HepG2 (cell line): ENCODE results near the gene KRT84. TPM values are rescaled to one million over a fixed set of nuclear protein-coding genes. Genes with fewer than 3 reads are reported as not detected.

ENCODE experiments used
- ATAC-seq: fragments of 200-7000 bp; cut with Tn5 transposase; 3 replicates; pipeline ENCODE4 v1.9.1; 2020; ENCODE audit warnings: mild to moderate bottlenecking, moderate library complexity
- BruUV-seq: library from RNA; stranded (reverse); fragments of 400-500 nt; replicated peaks from 2 replicates; lab custom pipeline; 2021; lab: Mats Ljungman, UMichigan
- CTCF ChIA-PET: fragments of 300-600 bp; formaldehyde crosslinking; extraction: SDS; loops from one replicate; lab custom pipeline; 2021; ENCODE audit warnings: low total read pairs, inconsistent platforms, low intra/inter-chr PET ratio; lab: Yijun Ruan, JAX
- POLR2A ChIA-PET: fragments of 350-600 bp; sonication (Branson Sonifier 250); formaldehyde crosslinking; loops from one replicate; lab custom pipeline; 2020; ENCODE audit warnings: antibody characterized with exemption, inconsistent platforms; lab: Yijun Ruan, JAX
- DNase-seq: peaks from one replicate; pipeline ENCODE4 v3.0.0-alpha.2; 2015; ENCODE audit warnings: low spot score
- FAIRE-seq: peaks from 3 replicates; lab custom pipeline; 2011; peaks lifted over from hg19 to GRCh38; lab: Jason Lieb, UNC
- H2AFZ ChIP-seq: one replicate; pipeline ENCODE4 v1.6.1; 2011; ENCODE audit warnings: low read length, inconsistent platforms
- H3K27ac ChIP-seq: fragments of 300-600 bp; 3 replicates; pipeline ENCODE4 v1.8.0; 2011; ENCODE audit warnings: mixed run types, mild to moderate bottlenecking, mixed read lengths, low read length, inconsistent platforms; ENCODE audit not compliant: insufficient read depth; ENCODE audit errors: extremely low read length
- H3K27me3 ChIP-seq, 2 experiments: fragments of 200-600 bp in 1 of 2; 2 replicates in 1 of 2; 3 replicates in 1 of 2; pipeline versions ENCODE4 v1.6.0 to v1.8.0; 2011; ENCODE audit warnings: low read length in 2 of 2, mild to moderate bottlenecking in 2 of 2, moderate library complexity in 2 of 2, inconsistent platforms in 1 of 2; ENCODE audit not compliant: insufficient read depth in 2 of 2, control insufficient read depth in 1 of 2
- H3K36me3 ChIP-seq, 2 experiments: fragments of 200-600 bp in 1 of 2; replicated peaks in 1 of 2; 2 replicates in 1 of 2; 3 replicates in 1 of 2; pipeline versions ENCODE4 v1.5.1 to v1.8.0; 2011; ENCODE audit warnings: low read length in 2 of 2, inconsistent platforms in 1 of 2; ENCODE audit not compliant: insufficient read depth in 2 of 2, control insufficient read depth in 1 of 2
- H3K4me1 ChIP-seq: 2 replicates; pipeline ENCODE4 v1.5.1; 2012; ENCODE audit warnings: low read length, inconsistent platforms; ENCODE audit not compliant: insufficient read depth
- H3K4me2 ChIP-seq: 2 replicates; pipeline ENCODE4 v1.6.0; 2011; ENCODE audit warnings: low read depth, low read length, inconsistent platforms
- H3K4me3 ChIP-seq, 3 experiments: fragments of 200-600 bp in 1 of 3; sonication (generic), shearing (Covaris generic) in 1 of 3; replicated peaks in 1 of 3; 2 replicates each; pipeline ENCODE4 v1.5.1; 2011 to 2016; ENCODE audit warnings: low read length in 3 of 3, inconsistent platforms in 2 of 3, low read depth in 2 of 3, mild to moderate bottlenecking in 2 of 3, control low read depth in 1 of 3, mixed read lengths in 1 of 3; ENCODE audit not compliant: insufficient read depth in 1 of 3
- H3K79me2 ChIP-seq: one replicate; pipeline ENCODE4 v1.6.1; 2011; ENCODE audit warnings: low read length, inconsistent platforms; ENCODE audit not compliant: insufficient read depth
- H3K9ac ChIP-seq: 2 replicates; pipeline ENCODE4 v1.6.0; 2011; ENCODE audit warnings: mild to moderate bottlenecking, low read depth, low read length, inconsistent platforms; ENCODE audit not compliant: insufficient read depth
- H3K9me3 ChIP-seq: 2 replicates; pipeline ENCODE4 v1.5.1; 2012; ENCODE audit warnings: mild to moderate bottlenecking, low read length
- H4K20me1 ChIP-seq: 2 replicates; pipeline ENCODE4 v1.6.0; 2011; ENCODE audit warnings: inconsistent platforms, mild to moderate bottlenecking, low read length, moderate library complexity; ENCODE audit not compliant: insufficient read depth
- MAF1 ChIP-seq: sonication (generic); formaldehyde crosslinking; IDR thresholded peaks from 2 replicates; pipeline ENCODE4 v1.5.0; 2020; ENCODE audit warnings: missing genetic modification reagents, borderline replicate concordance
- PRDM4 ChIP-seq: sonication (generic); formaldehyde crosslinking; IDR thresholded peaks from 2 replicates; pipeline ENCODE4 v1.9.0; 2021; ENCODE audit warnings: missing genetic modification reagents, borderline replicate concordance
- ZMAT5 ChIP-seq: sonication (generic); formaldehyde crosslinking; IDR thresholded peaks from 2 replicates; pipeline ENCODE4 v1.5.0; 2020; ENCODE audit warnings: mild to moderate bottlenecking, low read depth, missing genetic modification reagents, borderline replicate concordance
- ZNF326 ChIP-seq: sonication (generic); formaldehyde crosslinking; IDR thresholded peaks from 2 replicates; pipeline ENCODE4 v1.4.0; 2020; ENCODE audit warnings: missing genetic modification reagents, borderline replicate concordance
- WGBS: methylation state at CpG from one replicate; pipeline ENCODE4 v1.1.6; 2017; ENCODE audit warnings: low lambda C conversion rate; 5-methylcytosine and 5-hydroxymethylcytosine counted together
- in situ Hi-C: cut with HindIII; loops from 2 replicates; pipeline ENCODE4 v1.10.0; 2017; ENCODE audit warnings: low pct_unique_long_range_greater_than_20kb; ENCODE audit not compliant: extremely low pct_ligation_motif_present
- intact Hi-C: fragments of 100-400 bp; cut with micrococcal nuclease; formaldehyde crosslinking; loops from one replicate; pipeline ENCODE4 v1.10.0; 2022; ENCODE audit not compliant: unreplicated experiment
- polyA plus RNA-seq, 8 experiments: library from polyadenylated mRNA; depleted of rRNA in 3 of 8; stranded (reverse) in 7 of 8; unstranded in 1 of 8; fragments of >200 nt; fragmentation: Illumina TruSeq in 4 of 8; extraction: Trizol in 4 of 8; gene quantifications; 2 replicates each; pipeline versions ENCODE4 v1.2.1 to v1.2.3, GENCODE V29; 2011 to 2016; ENCODE audit warnings: low read depth in 4 of 8, missing spikeins in 1 of 8, mixed read lengths in 1 of 8; ENCODE audit not compliant: insufficient read depth in 1 of 8
- total RNA-seq, 5 experiments: library from RNA; depleted of rRNA; stranded (reverse); fragments of >200 nt; fragmentation: Illumina TruSeq; extraction: Trizol; gene quantifications; 2 replicates each; pipeline ENCODE4 v1.2.3, GENCODE V29; 2016; ENCODE audit warnings: low read depth in 1 of 5

KRT84 gene
- total and polyA plus RNA-seq, 2 of the 13 experiments (the other 11 are each of a cell fraction or from before 2014, with no cell fraction given), result not detected

GRCh38 chr12:52403561-52403960 is 18.1 kb upstream of the KRT84 start:
- Histone ChIP-seq H3K4me2 (no peak overlapping the region), H3K4me3 (no peak overlapping the region), H3K9ac (no peak overlapping the region), H3K36me3 (no peaks in the 10 kb centered on the region), H3K9me3 (no peaks in the 10 kb centered on the region), H3K79me2 (no peaks in the 10 kb centered on the region), H2AFZ (no peak overlapping the region), H3K27me3 (peaks cover 1 to 21% of the 10 kb centered on the region in 2 experiments; a peak in 4 of 5 replicates), H3K4me1 (no peaks in the 10 kb centered on the region), H4K20me1 (0 out of 2 replicates have a peak, but pooled peaks cover 2% of the 10 kb centered on the region), H3K27ac (no peak overlapping the region)
- TF ChIP-seq MAF1 (CRISPR knock-in tag) (no peak), ZMAT5 (no peak), PRDM4 (CRISPR knock-in tag) (no peak), ZNF326 (CRISPR knock-in tag) (no peak)
- intact Hi-C loops, result no loop called here
- ChIA-PET CTCF (no interaction called here), POLR2A (no interaction called here)
- DNase-seq (no peak), FAIRE-seq (no peak), ATAC-seq (no peak)
- 65% methylated on average over 4 of the region's 9 CpGs for WGBS
- in situ Hi-C loops, result no loop called here
- no TSS peak for BruUV-seq
